Stimulated activated CD8-positive, alpha-beta memory T cell treated with anti-CD3 and anti-CD28 coated beads, Interleukin-2, amount 100 ng/mL, for 1 hour (primary cell): ENCODE data around the gene ARHGEF4.

Experiments
- DNase-seq, 2 donors: peaks; one replicate each; pipeline ENCODE4 v3.0.0-alpha.2; 2020; ENCODE audit warnings: low read depth in 2 of 2

The ARHGEF4 gene, protein sequence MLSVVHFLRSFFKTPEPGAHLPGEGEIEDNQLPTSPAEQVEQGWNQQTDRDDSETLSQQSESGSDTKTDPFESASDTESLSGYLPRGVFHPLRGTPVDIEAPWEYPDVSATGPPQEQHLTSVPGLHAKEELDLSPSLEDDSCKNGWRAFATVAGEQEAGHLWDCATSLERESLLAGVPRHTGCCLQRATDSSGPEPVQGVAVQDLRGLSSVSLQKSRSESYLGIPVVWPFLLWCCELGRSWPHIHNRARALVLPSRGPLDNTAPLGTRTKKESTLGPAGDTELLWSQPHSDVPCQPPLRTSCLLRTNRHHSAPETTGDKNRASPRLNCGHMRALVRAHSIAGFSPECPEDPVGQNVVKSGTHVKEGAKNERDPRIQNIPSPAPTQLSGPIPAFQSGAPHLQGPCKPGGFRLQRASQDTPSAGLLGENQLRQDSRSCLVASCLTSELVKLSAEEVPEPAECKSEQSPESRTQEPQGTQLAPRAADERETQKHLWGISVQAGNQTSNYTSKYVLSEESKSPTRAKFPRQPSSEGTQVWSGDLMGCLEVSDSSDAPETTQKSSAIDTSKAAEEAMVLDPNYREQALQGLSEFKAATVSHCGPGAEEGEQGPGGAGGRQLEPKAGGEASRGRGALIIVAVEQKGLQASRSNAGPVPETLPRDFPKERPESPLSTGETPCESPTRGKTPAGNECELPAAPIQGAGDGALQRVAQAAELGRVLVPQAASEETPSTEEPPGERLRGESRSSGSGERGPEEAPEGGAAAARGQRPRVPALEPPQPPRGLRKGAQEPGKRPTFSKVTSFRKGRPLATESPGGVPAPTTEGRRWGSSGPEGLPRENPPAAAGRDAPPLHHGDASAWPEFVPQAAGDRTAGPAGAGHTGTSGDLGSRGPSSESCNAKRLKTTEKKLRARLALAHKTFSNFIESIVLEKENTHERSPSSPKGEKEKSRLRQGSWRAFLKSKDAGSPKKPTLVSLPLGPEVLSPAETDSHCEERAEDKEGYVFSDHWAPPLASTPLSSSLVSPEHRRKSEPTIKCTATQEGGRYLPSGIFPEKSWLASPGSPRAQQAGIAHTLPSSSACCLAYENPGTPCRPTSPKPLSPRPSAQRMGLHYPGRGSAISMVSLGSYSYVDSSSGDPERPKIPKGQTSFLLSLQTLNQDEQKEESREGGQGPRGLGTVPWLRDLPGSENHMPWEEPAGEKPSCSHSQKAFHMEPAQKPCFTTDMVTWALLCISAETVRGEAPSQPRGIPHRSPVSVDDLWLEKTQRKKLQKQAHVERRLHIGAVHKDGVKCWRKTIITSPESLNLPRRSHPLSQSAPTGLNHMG (N-terminal part only)

DNA sequence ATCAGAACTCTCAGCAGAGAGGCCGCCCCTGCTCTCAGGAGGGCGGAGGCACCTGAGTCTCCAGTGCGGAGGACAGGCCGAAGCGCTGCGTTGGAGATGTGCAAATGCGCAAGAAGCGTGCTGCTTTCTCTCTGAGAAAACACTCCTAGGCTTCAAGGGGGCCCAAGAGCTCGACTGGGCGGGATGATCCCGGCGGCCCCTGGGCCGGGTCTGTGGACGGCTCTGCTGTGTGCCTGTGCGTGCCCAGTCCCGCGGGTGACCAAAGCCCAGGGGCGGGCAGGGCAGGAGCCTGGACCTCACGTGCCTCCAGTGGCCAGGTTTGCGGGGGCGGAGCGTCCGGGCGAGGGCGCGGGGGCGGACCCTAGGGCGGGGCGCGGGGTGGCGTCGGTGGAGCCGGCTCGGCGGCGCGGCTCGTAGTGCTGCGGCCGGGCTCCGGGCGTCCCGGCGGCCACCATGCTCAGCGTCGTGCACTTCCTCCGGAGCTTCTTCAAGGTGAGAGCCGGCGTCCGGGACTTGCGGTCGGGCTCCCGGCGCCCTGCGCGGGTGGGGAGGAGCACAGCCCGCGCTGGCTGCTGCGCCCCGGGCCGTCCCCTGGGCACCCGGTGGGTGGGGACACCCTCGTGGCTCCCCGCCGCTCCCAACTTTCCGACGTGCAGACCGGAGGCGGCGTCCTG, at the start of gene ARHGEF4:
TSS of gene ARHGEF4 (plus strand) at position 414 of the 674 bp plus-strand sequence. CDS start at position 454, 40 bp downstream.
- DNase-seq: no peak

DNA sequence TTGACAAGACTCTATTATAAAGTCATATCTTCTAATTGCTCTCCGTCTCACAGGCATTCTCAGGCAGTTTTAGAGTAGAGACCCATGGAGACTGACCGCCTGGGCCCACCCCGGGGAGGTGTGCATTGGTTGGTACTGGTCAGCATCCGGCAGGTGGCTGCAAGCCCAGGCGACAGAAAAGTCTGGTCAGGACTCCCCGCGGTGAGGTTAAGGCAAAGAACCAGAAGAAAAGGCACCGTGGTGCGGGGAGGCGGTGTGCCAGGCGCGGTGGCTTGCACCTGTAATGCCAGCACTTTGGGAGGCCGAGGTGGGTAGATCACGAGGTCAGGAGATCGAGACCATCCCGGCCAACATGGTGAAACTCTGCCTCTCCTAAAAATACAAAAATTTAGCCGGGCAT, 48.9 kb upstream of the ARHGEF4 start:
- no peak for DNase-seq

DNA sequence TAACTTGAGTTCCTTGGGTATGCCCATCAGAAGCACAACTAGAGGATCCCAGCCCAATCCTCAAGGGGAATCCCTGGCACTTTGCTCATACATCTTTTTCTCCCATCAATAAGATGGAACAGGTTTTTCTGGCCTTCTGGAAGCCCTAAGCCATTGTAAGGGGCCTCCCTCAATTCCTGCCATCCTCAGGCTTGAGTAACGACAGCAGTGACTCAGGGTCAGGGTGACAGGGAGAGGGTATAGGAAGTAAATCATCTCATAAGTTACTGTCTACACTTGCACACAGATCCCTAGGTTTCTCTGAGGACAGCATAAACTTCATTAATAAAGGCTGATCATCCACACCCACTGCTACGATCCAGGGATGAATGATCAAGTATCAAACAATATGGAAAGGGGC, 46.4 kb upstream of the ARHGEF4 start:
- no peak for DNase-seq

DNA sequence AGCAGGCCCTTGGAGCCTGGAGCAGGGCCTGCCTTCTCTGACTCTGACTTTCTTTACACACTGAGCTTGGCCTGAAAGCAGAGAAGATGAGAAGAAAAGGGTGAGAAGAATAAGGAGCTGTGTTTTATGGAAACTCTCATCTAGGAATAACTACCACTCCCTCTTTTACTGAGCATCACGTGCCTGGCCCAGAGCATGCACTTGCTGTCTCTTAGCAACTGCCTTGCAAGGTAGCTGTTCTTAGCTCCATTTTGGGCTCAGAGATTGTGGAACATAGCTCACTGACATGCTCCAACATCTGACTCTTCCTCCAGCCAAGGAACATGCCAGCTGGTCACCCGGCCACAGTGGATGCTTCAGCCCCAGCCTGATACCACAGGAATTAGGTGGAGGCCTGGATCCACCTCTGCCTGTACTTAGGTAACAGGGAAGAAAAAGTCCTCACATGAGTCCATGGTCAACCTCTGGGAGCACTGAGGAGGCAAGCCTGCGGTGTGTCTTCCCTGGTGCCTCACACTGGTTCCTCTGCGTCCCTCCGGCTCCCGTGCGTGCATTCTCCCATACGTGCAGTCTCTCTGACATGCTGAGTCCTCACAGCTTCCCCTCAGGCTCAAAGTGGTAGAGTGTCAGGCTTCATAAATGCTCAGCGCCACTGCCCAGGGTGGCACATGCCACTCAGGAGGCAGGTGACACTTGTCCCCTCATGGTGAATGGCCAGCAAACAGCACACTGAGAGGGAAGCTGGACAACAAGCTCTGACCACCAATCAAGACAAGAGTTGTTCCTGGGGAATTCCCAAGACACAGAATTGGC, 45.7 kb upstream of the ARHGEF4 start:
- no peak for DNase-seq

DNA sequence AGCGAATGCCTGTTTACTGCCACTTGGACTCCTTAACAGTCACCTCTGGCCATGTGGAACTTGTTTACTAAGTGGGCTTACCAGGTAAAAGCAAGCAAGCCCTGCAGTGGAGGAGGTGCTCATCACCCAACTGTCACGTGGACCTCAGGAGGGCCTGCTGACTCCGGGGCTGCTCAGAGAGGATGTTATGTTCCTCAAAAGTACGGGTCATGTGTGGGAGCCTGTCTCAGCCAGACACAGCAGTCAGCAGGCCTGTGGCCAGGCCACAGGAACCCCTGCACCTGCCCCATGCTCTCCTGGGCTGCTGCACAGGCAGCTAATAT, 45.1 kb upstream of the ARHGEF4 start:
- no peak for DNase-seq

DNA sequence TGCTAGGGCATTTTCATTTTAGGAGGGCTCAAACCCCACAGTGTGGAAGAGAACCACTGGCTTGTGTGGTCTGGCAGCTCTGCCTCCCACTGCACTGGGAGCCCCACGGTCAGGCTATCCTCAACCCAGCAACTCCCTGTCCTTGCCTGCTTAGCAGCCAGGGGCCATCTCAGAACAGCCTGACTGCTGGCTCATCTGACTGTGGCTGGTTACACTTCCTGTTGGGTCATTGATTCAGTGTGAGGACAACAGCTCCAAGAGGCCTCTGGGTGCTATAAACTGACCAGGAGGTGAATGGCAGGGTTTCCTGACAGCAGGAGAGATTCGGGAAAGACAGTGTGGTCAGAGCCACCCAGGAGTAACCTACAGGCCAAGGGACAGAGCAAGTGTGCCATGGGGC, 41.3 kb upstream of the ARHGEF4 start:
- DNase-seq: no peak

DNA sequence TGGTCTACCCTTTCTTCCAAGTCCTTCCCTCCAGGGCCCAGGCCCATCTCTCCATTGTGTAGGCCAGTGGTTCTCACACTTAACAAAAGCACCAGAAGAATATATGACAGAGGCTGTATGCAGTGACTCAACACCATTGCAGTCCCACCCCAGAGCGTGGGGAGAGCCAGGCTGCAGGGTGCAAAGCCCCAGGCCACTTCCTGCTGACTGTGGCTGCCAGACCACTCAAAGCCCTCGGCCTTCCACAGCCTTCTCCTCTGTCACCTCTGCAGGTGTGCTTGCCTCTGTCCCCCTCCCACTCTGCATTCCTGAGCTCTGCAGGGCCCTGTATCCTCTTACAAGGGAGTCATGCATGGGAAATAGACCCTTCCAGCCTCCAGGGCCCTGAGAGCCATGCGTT, 40.4 kb upstream of the ARHGEF4 start:
- no peak for DNase-seq

DNA sequence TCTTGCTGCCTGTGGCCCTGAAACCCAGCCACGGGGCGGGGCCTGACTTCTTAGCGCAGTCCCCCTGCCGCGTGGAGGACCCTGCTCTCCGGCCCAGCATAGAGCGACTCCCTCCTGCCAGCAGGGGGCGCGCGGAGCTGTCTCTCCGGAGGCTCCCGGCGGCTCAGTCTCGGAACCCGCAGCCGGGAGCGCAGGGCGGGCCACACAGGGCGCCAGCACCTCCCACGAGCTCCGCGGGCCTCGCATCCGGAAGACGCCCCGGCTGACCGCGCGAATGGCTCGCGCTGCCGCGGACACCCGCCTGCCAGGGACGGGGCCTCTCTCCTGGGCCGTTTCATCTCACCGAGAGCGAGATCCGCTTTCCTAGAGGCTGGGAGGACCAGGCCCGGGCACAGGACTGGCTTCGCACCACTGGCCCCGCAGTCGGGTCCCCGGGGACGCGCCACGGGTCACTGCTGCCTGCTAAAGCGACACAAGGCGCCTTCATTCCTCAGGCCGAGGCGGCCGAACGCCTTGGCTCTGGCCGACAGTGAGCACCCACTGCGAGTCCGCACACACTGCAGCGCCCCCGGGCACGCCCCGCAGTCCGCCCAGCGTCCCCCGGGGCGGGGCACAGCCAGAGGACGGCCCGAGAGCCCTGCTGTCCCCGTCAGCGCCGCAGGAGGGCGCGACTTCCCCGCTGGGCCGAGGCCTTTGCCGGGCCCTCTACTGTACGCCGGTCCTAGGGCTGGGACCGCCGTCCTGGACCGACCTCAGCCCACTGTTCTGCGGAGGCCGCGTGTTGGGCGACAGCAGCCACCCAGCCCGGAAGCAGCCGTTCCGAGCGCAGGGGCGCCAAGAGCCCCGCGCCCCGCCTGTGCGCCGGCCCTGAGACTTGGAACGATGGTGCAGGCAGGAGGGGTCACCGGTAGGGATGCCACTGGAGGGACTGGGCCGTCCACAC, 39.0 kb upstream of the ARHGEF4 start:
- peak; percentile 80 to 91 for DNase-seq

DNA sequence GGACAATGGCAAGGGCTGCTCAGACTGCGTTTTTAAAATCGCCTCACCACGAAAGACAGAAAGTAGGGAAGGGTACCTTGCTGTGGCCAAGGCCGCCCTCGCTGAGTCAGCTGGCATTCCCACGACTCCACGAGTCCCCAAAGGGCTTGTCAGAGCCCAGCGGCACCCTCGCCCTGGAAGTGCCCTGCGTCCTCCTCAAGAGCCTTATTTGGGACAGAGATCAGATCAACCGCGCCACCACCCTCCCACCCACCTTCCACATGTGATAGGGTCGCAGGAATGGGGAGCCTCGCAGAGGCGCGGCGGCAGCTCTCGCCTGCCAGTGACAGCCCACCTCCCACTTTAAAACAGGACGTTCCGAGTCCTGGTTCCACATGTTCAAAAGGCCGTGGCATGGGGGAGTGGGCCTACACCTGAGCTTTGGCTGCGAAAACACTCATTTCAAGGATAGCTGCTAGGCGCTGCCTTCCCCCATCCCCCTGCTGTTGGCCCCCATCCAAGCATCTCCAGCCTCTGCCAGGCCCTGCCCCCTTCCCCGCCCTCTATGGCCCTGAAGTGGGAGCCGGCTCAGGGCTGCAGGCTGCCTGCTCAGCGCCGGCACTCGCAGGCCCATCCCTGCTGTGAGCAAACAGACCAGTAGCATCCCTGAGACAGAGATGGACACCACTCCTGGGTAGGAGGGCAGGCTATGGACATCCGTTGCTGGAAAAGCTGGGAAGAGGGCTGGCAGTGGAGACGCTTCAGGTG, 38.1 kb upstream of the ARHGEF4 start:
- no peak for DNase-seq

DNA sequence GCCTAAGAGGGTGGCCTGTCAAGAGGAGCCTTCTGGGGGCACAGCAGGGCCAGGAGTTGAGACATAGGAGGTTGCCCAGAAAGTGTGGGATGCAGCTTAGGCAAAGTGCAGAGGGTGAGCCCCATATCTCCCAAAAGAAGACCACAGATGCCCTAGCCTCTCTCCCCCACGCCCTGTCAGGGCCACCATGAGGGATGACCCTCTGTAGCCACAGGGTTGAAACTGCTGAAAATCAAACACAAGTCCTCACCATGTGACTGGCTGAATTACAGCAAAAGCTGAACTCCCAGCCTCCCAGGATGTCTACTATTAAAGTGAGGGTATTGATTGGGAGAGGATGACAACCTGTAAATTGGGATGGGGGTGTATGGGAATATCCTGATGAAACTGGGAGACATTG, 37.4 kb upstream of the ARHGEF4 start:
- DNase-seq: no peak

DNA sequence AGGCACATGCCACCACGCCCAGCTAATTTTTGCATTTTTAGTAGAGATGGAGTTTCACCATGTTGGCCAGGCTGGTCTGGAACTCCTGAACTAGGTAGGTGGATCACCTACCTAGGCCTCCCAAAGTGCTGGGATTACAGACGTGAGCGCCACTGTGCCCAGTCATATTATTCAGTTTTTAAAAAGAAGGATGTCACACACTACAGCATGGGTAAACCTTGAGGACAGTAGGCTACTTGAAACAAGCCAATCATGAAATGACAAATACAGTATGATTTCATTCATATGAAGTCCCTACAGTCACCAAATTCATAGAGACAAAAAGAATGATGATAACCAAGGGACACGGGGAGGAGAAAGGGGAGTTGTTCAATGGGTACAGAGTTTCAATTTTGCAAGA, 31.1 kb upstream of the ARHGEF4 start:
- DNase-seq: no peak

DNA sequence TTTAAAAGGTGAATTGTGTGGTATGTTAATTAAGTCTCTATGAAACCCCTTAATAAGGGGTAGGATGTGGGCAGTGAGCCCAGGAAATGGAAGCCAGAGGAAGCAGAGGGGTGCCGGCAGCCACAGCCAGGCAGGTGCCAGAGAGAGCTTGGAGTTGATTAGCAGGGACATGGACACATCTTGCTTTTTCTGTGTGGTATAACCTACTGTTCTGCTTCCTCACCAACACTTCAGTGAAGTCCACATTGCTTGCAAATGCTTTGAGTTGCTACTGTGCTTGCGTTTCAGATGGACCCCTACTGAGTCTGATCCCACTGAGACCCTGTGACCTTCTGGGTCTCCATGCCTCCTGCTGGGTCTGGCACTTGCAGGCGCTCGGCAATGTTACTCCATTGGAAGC, 30.3 kb upstream of the ARHGEF4 start:
- no peak for DNase-seq

DNA sequence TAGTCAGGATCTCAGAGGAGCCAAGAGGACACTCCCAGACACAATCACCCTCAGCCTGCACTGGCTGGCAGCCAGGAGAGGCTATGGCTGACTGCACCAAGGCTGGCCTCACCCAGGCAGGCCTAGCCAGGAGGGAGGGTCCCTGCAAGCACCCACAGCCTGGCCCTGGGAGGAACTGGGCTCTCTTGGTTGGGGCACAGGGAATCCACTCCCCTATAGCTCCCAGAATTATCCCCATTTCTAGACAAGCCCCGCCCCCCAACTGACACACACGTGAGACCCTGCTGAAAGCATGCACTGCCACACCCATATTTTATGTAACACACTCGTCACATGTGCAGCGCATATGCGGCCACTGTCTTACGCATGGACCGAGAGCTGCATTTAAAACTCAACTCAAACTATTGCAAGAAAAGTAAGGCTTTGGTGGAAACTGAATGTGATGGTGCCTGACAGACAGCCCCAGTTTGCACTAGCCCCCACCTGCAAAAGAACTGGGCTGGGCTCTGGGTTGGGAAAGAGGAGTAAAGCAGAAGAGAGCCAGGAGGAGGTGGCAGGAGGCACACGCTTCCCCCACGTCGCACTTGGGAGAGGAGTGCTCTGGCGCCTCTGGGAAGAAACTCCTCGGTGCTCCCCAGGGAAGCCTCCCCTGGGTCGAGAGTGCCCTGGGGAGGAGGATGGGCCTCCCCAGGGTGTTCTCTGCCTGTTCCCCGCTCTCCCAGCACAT, 28.9 kb upstream of the ARHGEF4 start:
- DNase-seq: no peak

DNA sequence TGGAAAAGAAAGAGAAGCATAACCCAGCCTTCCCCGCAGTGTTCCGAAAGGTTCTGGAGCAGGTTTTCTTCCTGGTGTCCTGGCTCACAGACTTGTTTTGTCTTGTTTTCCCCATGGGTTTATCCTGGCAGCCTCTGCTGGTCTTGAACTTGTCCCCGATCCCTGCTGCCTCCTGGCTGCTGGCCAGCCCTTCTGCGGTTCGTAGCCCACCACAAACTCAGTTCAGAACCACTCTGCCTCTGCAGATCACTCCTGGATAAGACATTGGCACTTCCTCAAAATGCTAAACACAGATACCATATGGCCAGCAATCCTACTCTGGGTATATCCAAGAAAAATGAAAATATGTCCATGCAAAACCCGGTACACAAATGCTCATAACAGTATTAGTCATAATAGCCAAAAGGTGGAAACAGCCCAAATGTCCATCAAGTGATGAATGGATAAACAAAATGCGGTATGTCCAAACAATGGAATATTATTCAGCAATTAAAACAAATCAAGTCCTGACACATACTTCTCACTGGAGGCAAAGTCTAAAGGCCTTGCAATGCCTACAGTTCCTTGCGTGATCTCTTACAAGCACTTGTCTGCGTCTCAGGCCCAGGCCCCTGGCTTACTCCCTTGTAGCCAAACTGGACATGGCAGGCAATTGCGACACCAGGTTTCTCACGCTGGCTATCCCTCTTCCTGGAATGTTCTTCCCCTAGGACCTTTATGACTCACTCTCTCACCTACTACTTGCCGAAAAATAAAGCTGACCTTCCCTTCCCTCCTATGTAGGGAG, 28.0 kb upstream of the ARHGEF4 start:
- no peak for DNase-seq

DNA sequence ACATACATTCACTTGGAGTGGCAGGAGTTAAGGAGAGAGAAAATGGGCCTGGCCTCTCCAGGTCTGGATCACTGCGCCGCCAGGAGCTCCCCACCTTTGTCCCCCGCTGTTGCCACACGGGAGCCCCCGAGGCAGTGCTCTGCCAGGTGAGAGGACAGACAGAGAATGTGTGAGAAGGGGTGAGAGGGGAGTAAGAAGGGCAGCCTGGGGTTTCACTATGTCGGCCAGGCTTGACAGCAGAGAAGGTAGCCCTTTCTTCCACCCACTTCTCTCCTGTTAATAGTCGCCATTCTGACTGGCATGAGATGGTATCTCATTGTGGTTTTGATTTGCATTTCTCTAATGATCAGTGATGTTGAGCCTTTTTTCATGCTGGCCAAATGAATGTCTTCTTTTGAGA, 26.2 kb upstream of the ARHGEF4 start:
- no peak for DNase-seq

DNA sequence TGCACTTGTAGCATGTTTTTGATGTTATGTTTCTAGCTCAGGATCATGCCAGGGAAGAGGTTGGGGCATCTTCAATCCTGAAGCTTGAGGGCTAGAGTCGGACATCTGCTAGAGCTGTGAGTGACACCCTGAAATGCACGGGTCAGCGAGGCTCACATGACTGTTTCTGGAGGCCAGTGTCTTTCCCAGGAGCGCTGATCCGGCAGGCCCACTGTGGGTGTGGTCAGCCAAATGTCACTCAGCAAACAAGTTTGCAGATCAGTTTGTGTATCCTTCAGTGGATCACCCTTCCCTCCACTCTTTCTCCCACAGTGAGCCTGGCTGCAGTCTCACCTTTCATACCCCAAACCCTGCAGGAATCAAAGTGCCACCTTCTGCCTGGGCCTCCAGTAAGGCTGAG, 23.0 kb upstream of the ARHGEF4 start:
- DNase-seq: no peak

DNA sequence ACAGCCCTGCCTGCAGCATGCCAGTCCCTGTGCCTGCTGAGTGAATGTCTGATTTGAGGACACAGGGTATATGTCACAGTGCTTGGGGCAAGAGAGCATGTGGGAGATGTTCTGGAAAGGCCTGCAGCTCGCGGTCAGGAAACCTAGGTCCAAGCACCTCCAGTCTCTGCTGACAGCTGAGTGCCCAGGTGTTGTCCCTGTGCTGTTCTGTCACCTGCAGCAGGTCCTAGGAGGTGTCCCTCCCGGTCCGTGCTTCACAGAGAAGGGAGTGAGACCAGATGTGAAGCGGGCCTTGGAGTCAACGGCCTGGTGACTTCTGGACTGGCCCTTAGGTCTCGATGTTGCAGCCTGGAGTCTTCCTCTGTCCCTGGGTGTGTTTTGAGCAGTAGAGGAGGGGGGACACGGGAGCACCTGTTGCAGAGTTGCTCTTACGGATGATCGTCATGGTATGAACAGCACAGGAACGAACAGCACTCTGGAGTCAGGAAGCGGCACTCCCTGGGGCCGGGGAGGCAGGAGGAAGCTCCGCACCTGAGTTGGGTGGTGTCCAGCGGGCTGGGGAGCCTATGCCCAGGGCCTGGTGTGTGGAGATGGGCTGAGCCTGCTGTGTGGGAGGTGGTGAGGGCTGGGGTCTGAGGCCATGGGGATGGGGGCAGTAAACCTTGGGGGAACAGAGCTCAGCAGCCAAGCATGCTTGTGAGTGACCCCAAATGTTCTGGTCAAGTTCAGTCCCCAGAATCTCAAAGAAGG, 21.6 kb upstream of the ARHGEF4 start:
- DNase-seq: no peak
